Kidney (tissue), 14 donors: Measurements from ENCODE around the gene AOX1. TPM values are rescaled to one million over a fixed set of nuclear protein-coding genes. Genes with fewer than 3 reads are reported as not detected.
A peak's percentile ranks its signal among the peaks of the same experiment; 100 is the strongest.

Source experiments
- DNase-seq, 5 donors: peaks; one replicate each; pipeline ENCODE4 v3.0.0-alpha.2; 2013 to 2020
- FAIRE-seq: peaks from 2 replicates; lab custom pipeline; 2012; peaks lifted over from hg19 to GRCh38; lab: Jason Lieb, UNC
- H3K27ac ChIP-seq, 2 donors: one replicate each; pipeline ENCODE4 v1.7.0; 2013; ENCODE audit warnings: low read depth in 2 of 2, low read length in 2 of 2, inconsistent platforms in 1 of 2
- H3K27me3 ChIP-seq: one replicate; pipeline ENCODE4 v1.7.1; 2013; ENCODE audit warnings: low read length, inconsistent platforms; ENCODE audit not compliant: control insufficient read depth, insufficient read depth
- H3K36me3 ChIP-seq, 3 donors: one replicate each; pipeline versions ENCODE4 v1.7.0 to v1.7.1; 2013; ENCODE audit warnings: low read length in 3 of 3, control low read depth in 1 of 3, inconsistent platforms in 1 of 3; ENCODE audit not compliant: insufficient read depth in 3 of 3, control insufficient read depth in 2 of 3
- H3K4me1 ChIP-seq, 3 donors: one replicate each; pipeline versions ENCODE4 v1.7.0 to v1.7.1; 2013; ENCODE audit warnings: low read length in 3 of 3, inconsistent platforms in 1 of 3, low read depth in 1 of 3; ENCODE audit not compliant: control insufficient read depth in 2 of 3, insufficient read depth in 2 of 3
- H3K4me3 ChIP-seq, 3 donors: one replicate each; pipeline versions ENCODE4 v1.7.0 to v1.8.1; 2013; ENCODE audit warnings: low read length in 3 of 3, control low read depth in 1 of 3, inconsistent platforms in 1 of 3
- H3K9ac ChIP-seq, 3 donors: one replicate each; pipeline versions ENCODE4 v1.7.0 to v1.7.1; 2013; ENCODE audit warnings: low read length in 3 of 3, control low read depth in 1 of 3, inconsistent platforms in 1 of 3
- H3K9me3 ChIP-seq, 3 donors: one replicate each; pipeline versions ENCODE4 v1.7.0 to v1.7.1; 2013; ENCODE audit warnings: low read length in 3 of 3, control low read depth in 1 of 3, inconsistent platforms in 1 of 3; ENCODE audit not compliant: control insufficient read depth in 2 of 3, insufficient read depth in 1 of 3
- CTCF ChIP-seq: IDR thresholded peaks from 3 replicates; pipeline ENCODE4 v1.5.1; 2012; ENCODE audit warnings: mild to moderate bottlenecking, moderate library complexity, borderline replicate concordance; ENCODE audit not compliant: insufficient read depth; ENCODE audit errors: extremely low read depth
- intact Hi-C: fragments of 100-400 bp; cut with DNase I; formaldehyde crosslinking; loops from one replicate; pipeline ENCODE4 v1.11.1; 2022
- polyA plus RNA-seq: library from polyadenylated mRNA; stranded (reverse); fragments of 350-450 nt; fragmentation: Illumina TruSeq; extraction: RNeasy Lipid Tissue Mini Kit (QIAGEN cat#74804); gene quantifications from one replicate; pipeline ENCODE4 v1.2.3, GENCODE V29; 2014; ENCODE audit warnings: low read depth, low replicate concordance; ENCODE audit not compliant: insufficient read depth
- total RNA-seq: library from RNA; stranded (reverse); fragmentation: NEBNext Ultra II Directional; extraction: Animal tissue kit (Norgen Biotek cat#: 25700); gene quantifications from one replicate; pipeline ENCODE4 v1.2.1, GENCODE V29; 2021
- donor health status: control.
- donor health status: control.
- donor health status: control.
- donor health status: control.
- donor health status: control.
- donor health status: DM: yes; HTN: yes; CAD: no.
- donor health status: Normal renal cell carcinoma (clear cell type).

Gene AOX1
- total and polyA plus RNA-seq, 2 donors from 2014 or later, result 38.6 to 43.7 TPM

GRCh38 chr2:200693836-200694470 is 108.1 kb downstream of the AOX1 start:
- intact Hi-C loops, result no loop called here
- no peaks in the 10 kb centered on the region for H3K36me3 ChIP-seq
- FAIRE-seq, result no peak
- H3K27me3 ChIP-seq, result no peaks in the 10 kb centered on the region
- no peak for TF ChIP-seq CTCF
- no peak overlapping the region for H3K27ac ChIP-seq
- no peak overlapping the region for H3K9ac ChIP-seq
- no peak for DNase-seq
- H3K9me3 ChIP-seq, result no peaks in the 10 kb centered on the region
- H3K4me1 ChIP-seq, result no peaks in the 10 kb centered on the region
- no peak overlapping the region for H3K4me3 ChIP-seq

- H3K27ac ChIP-seq, result no peak overlapping the region
- no peak overlapping the region for H3K9ac ChIP-seq
- no peaks in the 10 kb centered on the region for H3K36me3 ChIP-seq
- H3K27me3 ChIP-seq, result no peaks in the 10 kb centered on the region
- H3K4me3 ChIP-seq, result no peak overlapping the region
- DNase-seq (peak in 3 of 5 donors; percentile 19 to 45 (median 22)), FAIRE-seq (no peak)
- TF ChIP-seq CTCF, result no peak
- intact Hi-C loops, result no loop called here
- no peaks in the 10 kb centered on the region for H3K4me1 ChIP-seq
- no peaks in the 10 kb centered on the region for H3K9me3 ChIP-seq
Measured at GRCh38 chr2:200695191-200695590, 109.4 kb downstream of the AOX1 start.

GRCh38 chr2:200695601-200696000 is 109.8 kb downstream of the AOX1 start:
- intact Hi-C loops, result no loop called here
- Histone ChIP-seq H3K36me3 (no peaks in the 10 kb centered on the region), H3K9ac (no peak overlapping the region), H3K4me1 (no peaks in the 10 kb centered on the region), H3K9me3 (no peaks in the 10 kb centered on the region), H3K27me3 (no peaks in the 10 kb centered on the region), H3K27ac (no peak overlapping the region), H3K4me3 (no peak overlapping the region)
- FAIRE-seq (no peak), DNase-seq (no peak)
- TF ChIP-seq CTCF, result no peak

- Histone ChIP-seq H3K9me3 (no peaks in the 10 kb centered on the region), H3K27ac (no peak overlapping the region), H3K4me3 (no peak overlapping the region), H3K9ac (no peak overlapping the region), H3K4me1 (no peaks in the 10 kb centered on the region), H3K27me3 (no peaks in the 10 kb centered on the region), H3K36me3 (no peaks in the 10 kb centered on the region)
- DNase-seq (no peak), FAIRE-seq (no peak)
- TF ChIP-seq CTCF, result no peak
- intact Hi-C loops, result no loop called here
Measured at GRCh38 chr2:200698217-200698616, 112.4 kb downstream of the AOX1 start.
